ENCODE data around the gene OR52N5. TPM values are rescaled to one million over a fixed set of nuclear protein-coding genes. Genes with fewer than 3 reads are reported as not detected.

OR52N5 gene
- total and polyA plus RNA-seq, 10 donors: not detected

DNA sequence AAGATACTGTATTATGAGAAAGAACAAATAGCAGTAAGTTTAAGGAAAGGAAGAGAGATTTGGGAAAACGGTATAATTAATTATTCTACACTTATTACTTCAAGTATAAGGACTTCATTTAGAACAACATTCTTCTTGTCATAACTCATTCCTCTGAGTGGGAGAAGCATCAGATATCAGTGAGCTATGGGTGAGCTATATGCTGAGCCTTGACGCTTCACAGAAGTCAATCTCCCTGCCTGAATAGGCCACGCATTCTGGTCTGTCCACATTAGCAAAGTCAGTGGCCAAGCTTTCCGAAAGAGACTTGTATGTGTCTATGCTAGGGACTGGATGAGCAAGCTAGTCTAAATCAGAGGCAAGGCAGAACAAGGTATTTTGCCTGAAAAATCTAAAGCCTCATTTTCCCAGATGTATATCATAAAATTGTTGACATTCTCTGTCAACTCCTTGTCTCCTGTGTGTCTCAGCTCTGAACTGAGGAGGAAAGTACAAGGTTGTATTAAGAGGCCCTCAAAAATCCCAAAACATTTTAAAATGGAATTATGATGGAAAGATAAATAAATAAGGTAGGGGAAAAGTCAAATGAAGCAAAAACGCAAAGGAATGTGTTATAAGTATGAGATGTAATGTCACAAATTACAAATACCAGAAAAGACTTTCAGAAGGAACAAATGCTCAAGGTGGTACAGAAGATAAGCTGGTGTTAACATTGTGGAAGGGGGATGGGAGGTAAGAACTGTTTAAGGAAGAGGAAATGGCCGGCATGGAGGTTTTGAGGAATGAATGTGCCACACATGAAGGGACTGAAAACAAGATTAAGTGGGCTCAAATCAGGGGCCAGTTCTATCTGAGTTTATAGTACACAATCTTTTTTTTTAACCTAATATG is 27.0 kb upstream of the OR52N5 start:
- DNase-seq: no peak
- Histone ChIP-seq H3K27me3 (replicated peaks in 1 of 7) (peaks cover 0 to 15% (median 0%) of the 10 kb centered on the region in 7 donors), H3K9me3 (no peaks in the 10 kb centered on the region), H3K36me3 (no peaks in the 10 kb centered on the region), H3K4me3 (no peak overlapping the region), H3K4me1 (peaks cover 0 to 24% (median 14%) of the 10 kb centered on the region in 6 donors), H3K27ac (no peak overlapping the region)
- intact Hi-C loops (cut with DNase I; ENCODE audit: low total_unique reads): loop anchor here (2.0 to 5.0 kb wide), 3 partner anchors 213 to 688 kb away; partner anchors contain the start of gene TRIM6
- no peak for TF ChIP-seq POLR2A (IDR thresholded peaks at IDR 0.05)
- TF ChIP-seq, protein P1, sequence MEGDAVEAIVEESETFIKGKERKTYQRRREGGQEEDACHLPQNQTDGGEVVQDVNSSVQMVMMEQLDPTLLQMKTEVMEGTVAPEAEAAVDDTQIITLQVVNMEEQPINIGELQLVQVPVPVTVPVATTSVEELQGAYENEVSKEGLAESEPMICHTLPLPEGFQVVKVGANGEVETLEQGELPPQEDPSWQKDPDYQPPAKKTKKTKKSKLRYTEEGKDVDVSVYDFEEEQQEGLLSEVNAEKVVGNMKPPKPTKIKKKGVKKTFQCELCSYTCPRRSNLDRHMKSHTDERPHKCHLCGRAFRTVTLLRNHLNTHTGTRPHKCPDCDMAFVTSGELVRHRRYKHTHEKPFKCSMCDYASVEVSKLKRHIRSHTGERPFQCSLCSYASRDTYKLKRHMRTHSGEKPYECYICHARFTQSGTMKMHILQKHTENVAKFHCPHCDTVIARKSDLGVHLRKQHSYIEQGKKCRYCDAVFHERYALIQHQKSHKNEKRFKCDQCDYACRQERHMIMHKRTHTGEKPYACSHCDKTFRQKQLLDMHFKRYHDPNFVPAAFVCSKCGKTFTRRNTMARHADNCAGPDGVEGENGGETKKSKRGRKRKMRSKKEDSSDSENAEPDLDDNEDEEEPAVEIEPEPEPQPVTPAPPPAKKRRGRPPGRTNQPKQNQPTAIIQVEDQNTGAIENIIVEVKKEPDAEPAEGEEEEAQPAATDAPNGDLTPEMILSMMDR (IDR thresholded peaks at IDR 0.05 in 8 of 11, conservative IDR thresholded peaks at IDR 0.05 in 3 of 11): no peak
- no peak for TF ChIP-seq POLR2AphosphoS5 (IDR thresholded peaks at IDR 0.05)
- WGBS, 5 donors: 70 to 75% (median 71%) methylated on average over 6 of the region's 6 CpGs

- Histone ChIP-seq H3K27me3 (replicated peaks in 1 of 7) (peaks cover 0 to 15% (median 0%) of the 10 kb centered on the region in 7 donors), H3K36me3 (no peaks in the 10 kb centered on the region), H3K9me3 (peaks cover 0 to 8% (median 4%) of the 10 kb centered on the region in 8 donors), H3K4me3 (peak overlapping the region; percentile 27 to 71 (median 48)), H3K4me1 (peaks cover 0 to 15% (median 13%) of the 10 kb centered on the region in 6 donors), H3K27ac (peak overlapping the region in 1 of 8 donors; percentile 40)
- TF ChIP-seq, protein P1 (IDR thresholded peaks at IDR 0.05 in 8 of 11, conservative IDR thresholded peaks at IDR 0.05 in 3 of 11): no peak
- TF ChIP-seq POLR2A (IDR thresholded peaks at IDR 0.05) (no peak), POLR2AphosphoS5 (IDR thresholded peaks at IDR 0.05) (no peak)
- DNase-seq: no peak
- intact Hi-C loops (cut with DNase I; ENCODE audit: low total_unique reads): loop anchor here (2.0 to 5.0 kb wide), 3 partner anchors 212 to 687 kb away; partner anchors contain the start of gene TRIM6
- 15 to 42% (median 20%) methylated on average over 5 of the region's 5 CpGs for WGBS, 5 donors
Observed at GRCh38 chr11:5809122-5809519, 26.0 kb upstream of the OR52N5 start.

GRCh38 chr11:5808500-5809121 is 25.5 kb upstream of the OR52N5 start, which contains the start of gene OR52N2:
OR52N2 (plus strand) TSS chr11:5808924; CDS start chr11:5820336, 11,412 bp downstream.
- H3K36me3 ChIP-seq: no peaks in the 10 kb centered on the region
- H3K4me3 ChIP-seq: peak within 1 kb of the TSS; percentile 27 to 71 (median 48)
- peak; percentile 82 for DNase-seq
- intact Hi-C loops (cut with DNase I; ENCODE audit: low total_unique reads): loop anchor here (2.0 to 5.0 kb wide), 3 partner anchors 211 to 686 kb away; partner anchors contain the start of gene TRIM6
- no peak for TF ChIP-seq POLR2AphosphoS5 (IDR thresholded peaks at IDR 0.05)
- TF ChIP-seq, protein P1 (IDR thresholded peaks at IDR 0.05 in 8 of 11, conservative IDR thresholded peaks at IDR 0.05 in 3 of 11): peak; percentile 78 to 93 (median 87)
- H3K4me1 ChIP-seq: peaks cover 0 to 15% (median 13%) of the 10 kb centered on the region in 6 donors
- H3K27me3 ChIP-seq (replicated peaks in 1 of 7): peaks cover 0 to 15% (median 0%) of the 10 kb centered on the region in 7 donors
- peaks cover 0 to 14% (median 8%) of the 10 kb centered on the region in 8 donors for H3K9me3 ChIP-seq
- WGBS, 5 donors: 7 to 26% (median 13%) methylated on average over 24 of the region's 24 CpGs
- peak within 1 kb of the TSS in 1 of 8 donors; percentile 40 for H3K27ac ChIP-seq
